ENCODE results near the gene DNAH11. TPM values are rescaled to one million over a fixed set of nuclear protein-coding genes. Genes with fewer than 3 reads are reported as not detected.
"Not testable (repeated sequence)": the region's sequence is repeated elsewhere in the genome, so short reads cannot be mapped to it uniquely, and the experiment has no call there.

Gene DNAH11
- total RNA-seq, 2 donors from 2014 or later, result 0.05 to 0.32 TPM

- Histone ChIP-seq H3K27ac (no peak overlapping the region), H3K27me3 (no peaks in the 10 kb centered on the region), H3K4me1 (no peaks in the 10 kb centered on the region), H3K9me3 (no peaks in the 10 kb centered on the region), H3K36me3 (no peaks in the 10 kb centered on the region), H3K4me3 (no peak overlapping the region), H3K9ac (ENCODE audit: low read depth in 2 of 2, low read length in 2 of 2) (no peak overlapping the region)
- intact Hi-C loops (cut with DNase I), result no loop called here
- no peak for DNase-seq
- TF ChIP-seq CTCF (IDR thresholded peaks at IDR 0.05), result no peak
Measured at GRCh38 chr7:21850531-21851285, 307.9 kb downstream of the DNAH11 start.

- no peak for TF ChIP-seq CTCF (IDR thresholded peaks at IDR 0.05)
- no peaks in the 10 kb centered on the region for H3K9me3 ChIP-seq
- H3K36me3 ChIP-seq, result no peaks in the 10 kb centered on the region
- intact Hi-C loops (cut with DNase I), result no loop called here
- H3K27ac ChIP-seq, result no peak overlapping the region
- H3K9ac ChIP-seq (ENCODE audit: low read depth in 2 of 2, low read length in 2 of 2), result no peak overlapping the region
- no peak for DNase-seq
- H3K4me3 ChIP-seq, result no peak overlapping the region
- no peaks in the 10 kb centered on the region for H3K27me3 ChIP-seq
- H3K4me1 ChIP-seq, result no peaks in the 10 kb centered on the region
Measured at GRCh38 chr7:21851559-21851967, 308.7 kb downstream of the DNAH11 start.

- DNase-seq, result peak; percentile 77
- H3K4me3 ChIP-seq; H3K4me1 ChIP-seq; H3K27me3 ChIP-seq; H3K9me3 ChIP-seq; H3K9ac ChIP-seq (ENCODE audit: low read depth in 2 of 2, low read length in 2 of 2); intact Hi-C loops (cut with DNase I); H3K27ac ChIP-seq; H3K36me3 ChIP-seq: not testable (repeated sequence)
Measured at GRCh38 chr7:21865631-21866204, 322.9 kb downstream of the DNAH11 start.

GRCh38 chr7:21866731-21867130 lies 323.9 kb downstream of the DNAH11 start:
- no peak overlapping the region for H3K4me3 ChIP-seq
- intact Hi-C loops (cut with DNase I), result no loop called here
- H3K4me1 ChIP-seq, result no peaks in the 10 kb centered on the region
- no peak overlapping the region for H3K27ac ChIP-seq
- no peaks in the 10 kb centered on the region for H3K36me3 ChIP-seq
- TF ChIP-seq CTCF (IDR thresholded peaks at IDR 0.05), result no peak
- no peak overlapping the region for H3K9ac ChIP-seq (ENCODE audit: low read depth in 2 of 2, low read length in 2 of 2)
- DNase-seq, result no peak
- H3K27me3 ChIP-seq, result no peaks in the 10 kb centered on the region
- H3K9me3 ChIP-seq, result no peaks in the 10 kb centered on the region

GRCh38 chr7:21867226-21867625 lies 324.4 kb downstream of the DNAH11 start:
- H3K4me3 ChIP-seq, result no peak overlapping the region
- intact Hi-C loops (cut with DNase I), result no loop called here
- H3K27me3 ChIP-seq, result no peaks in the 10 kb centered on the region
- no peak for DNase-seq
- no peaks in the 10 kb centered on the region for H3K9me3 ChIP-seq
- no peak overlapping the region for H3K9ac ChIP-seq (ENCODE audit: low read depth in 2 of 2, low read length in 2 of 2)
- H3K36me3 ChIP-seq, result no peaks in the 10 kb centered on the region
- TF ChIP-seq CTCF (IDR thresholded peaks at IDR 0.05), result no peak
- H3K27ac ChIP-seq, result no peak overlapping the region
- no peaks in the 10 kb centered on the region for H3K4me1 ChIP-seq

All from colonic mucosa (tissue), 4 donors.